SK-N-SH treated with all-trans-retinoic acid at 6 μM for 48 hours (cell line): ENCODE data around the gene LANCL2.

ENCODE experiments used
- ATAC-seq: fragments of 200-7000 bp; cut with Tn5 transposase; 3 replicates; pipeline ENCODE4 v1.9.1; 2020; ENCODE audit warnings: mild to moderate bottlenecking, moderate library complexity
- ARNTL ChIP-seq: fragments of 450-650 bp; formaldehyde crosslinking; IDR thresholded peaks from 2 replicates; pipeline ENCODE4 v1.5.0; 2020; ENCODE audit warnings: low read depth, mild to moderate bottlenecking, moderate library complexity, borderline replicate concordance
- BACH2 ChIP-seq: fragments of 250-450 bp; sonication (Bioruptor Pico); IDR thresholded peaks from 2 replicates; pipeline ENCODE4 v1.9.0; 2021; ENCODE audit warnings: mild to moderate bottlenecking, borderline replicate concordance
- CSDC2 ChIP-seq: fragments of 250-450 bp; sonication (Bioruptor Pico); IDR thresholded peaks from 2 replicates; pipeline ENCODE4 v1.5.0; 2020; ENCODE audit warnings: mild to moderate bottlenecking, moderate library complexity
- ESRRG ChIP-seq: fragments of 250-450 bp; sonication (Bioruptor Pico); IDR thresholded peaks from 2 replicates; pipeline ENCODE4 v1.6.1; 2021; ENCODE audit warnings: mild to moderate bottlenecking
- GLIS3 ChIP-seq: fragments of 250-450 bp; sonication (Bioruptor Pico); IDR thresholded peaks from 2 replicates; pipeline ENCODE4 v1.5.0; 2020; ENCODE audit warnings: mild to moderate bottlenecking, moderate library complexity
- ISL1 ChIP-seq: fragments of 250-450 bp; sonication (Bioruptor Pico); IDR thresholded peaks from 2 replicates; pipeline ENCODE4 v2.1.2; 2022; ENCODE audit warnings: mild to moderate bottlenecking, moderate library complexity
- OSR1 ChIP-seq: fragments of 250-450 bp; sonication (Bioruptor Pico); IDR thresholded peaks from 2 replicates; pipeline ENCODE4 v1.8.0; 2022; ENCODE audit warnings: moderate library complexity, mild to moderate bottlenecking, inconsistent platforms
- PPARA ChIP-seq: fragments of 250-450 bp; sonication (Bioruptor Pico); IDR thresholded peaks from 2 replicates; pipeline ENCODE4 v1.5.0; 2020; ENCODE audit warnings: mild to moderate bottlenecking, borderline replicate concordance
- RARB ChIP-seq: fragments of 250-450 bp; sonication (Bioruptor Pico); IDR thresholded peaks from 2 replicates; pipeline ENCODE4 v1.8.0; 2021; ENCODE audit warnings: mild to moderate bottlenecking, moderate library complexity
- SNAI2 ChIP-seq: fragments of 250-450 bp; sonication (Bioruptor Pico); IDR thresholded peaks from 2 replicates; pipeline ENCODE4 v1.5.0; 2020; ENCODE audit warnings: mild to moderate bottlenecking, moderate library complexity
- TCF4 ChIP-seq: fragments of 250-450 bp; sonication (Bioruptor Pico); IDR thresholded peaks from 2 replicates; pipeline ENCODE4 v1.8.0; 2021; ENCODE audit warnings: mild to moderate bottlenecking, moderate library complexity, borderline replicate concordance
- TOX ChIP-seq: fragments of 250-450 bp; sonication (Bioruptor Pico); IDR thresholded peaks from 2 replicates; pipeline ENCODE4 v1.8.0; 2021; ENCODE audit warnings: mild to moderate bottlenecking, moderate library complexity, borderline replicate concordance
- ZC3H10 ChIP-seq: fragments of 250-450 bp; sonication (Bioruptor Pico); IDR thresholded peaks from 2 replicates; pipeline ENCODE4 v1.5.1; 2021; ENCODE audit warnings: mild to moderate bottlenecking, moderate library complexity
- ZFP3 ChIP-seq: fragments of 250-450 bp; sonication (Bioruptor Pico); IDR thresholded peaks from 2 replicates; pipeline ENCODE4 v1.5.0; 2020; ENCODE audit warnings: mild to moderate bottlenecking, moderate library complexity
- ZFP30 ChIP-seq: fragments of 450-650 bp; formaldehyde crosslinking; IDR thresholded peaks from 2 replicates; pipeline ENCODE4 v1.5.0; 2022; ENCODE audit warnings: mild to moderate bottlenecking, moderate library complexity
- ZNF565 ChIP-seq: fragments of 450-650 bp; formaldehyde crosslinking; conservative IDR thresholded peaks from 2 replicates; pipeline ENCODE4 v1.5.0; 2020; ENCODE audit warnings: low read depth, mild to moderate bottlenecking, moderate library complexity
- ZNF70 ChIP-seq: fragments of 450-650 bp; formaldehyde crosslinking; IDR thresholded peaks from 2 replicates; pipeline ENCODE4 v1.5.0; 2020; ENCODE audit warnings: mild to moderate bottlenecking, moderate library complexity
- ZNF8 ChIP-seq: fragments of 450-650 bp; formaldehyde crosslinking; IDR thresholded peaks from 2 replicates; pipeline ENCODE4 v1.5.0; 2020; ENCODE audit warnings: mild to moderate bottlenecking, moderate library complexity
- TF ChIP-seq, protein P1 (sequence below): fragments of 250-450 bp; sonication (Bioruptor Pico); IDR thresholded peaks from 2 replicates; pipeline ENCODE4 v1.8.0; 2021; ENCODE audit warnings: low read depth, mild to moderate bottlenecking, moderate library complexity, borderline replicate concordance
- TF ChIP-seq, protein P2 (sequence below): fragments of 250-450 bp; sonication (Bioruptor Pico); IDR thresholded peaks from 2 replicates; pipeline ENCODE4 v1.8.0; 2020; ENCODE audit warnings: mild to moderate bottlenecking, moderate library complexity, borderline replicate concordance
- TF ChIP-seq, protein P3 (sequence below): fragments of 250-450 bp; sonication (Bioruptor Pico); IDR thresholded peaks from 2 replicates; pipeline ENCODE4 v1.5.1; 2021; ENCODE audit warnings: mild to moderate bottlenecking, moderate library complexity
- TF ChIP-seq, protein P4 (sequence below): fragments of 250-450 bp; sonication (Bioruptor Pico); IDR thresholded peaks from 2 replicates; pipeline ENCODE4 v1.5.0; 2020; ENCODE audit warnings: mild to moderate bottlenecking, moderate library complexity

LANCL2 gene

DNA sequence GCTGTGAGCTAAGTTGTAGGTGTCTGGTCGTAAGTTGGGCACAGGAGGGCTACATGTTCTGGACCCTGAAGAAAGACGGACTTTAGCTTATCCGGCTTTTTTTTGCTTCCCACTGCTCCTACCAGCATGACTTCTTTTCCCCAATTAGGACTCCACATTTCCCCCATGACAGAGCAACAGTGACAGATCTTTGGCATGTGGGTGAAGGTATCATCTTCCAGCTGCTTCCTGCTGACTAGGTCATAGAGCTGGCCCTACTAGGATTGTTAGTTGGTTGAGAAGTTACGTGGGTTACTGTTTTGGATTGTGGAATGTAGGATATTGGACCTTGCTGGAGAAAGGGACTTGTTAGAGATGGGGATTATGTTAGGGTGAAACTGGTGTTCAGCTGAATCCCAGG is 21.4 kb downstream of the LANCL2 start (continued):
- TF ChIP-seq, protein P1, sequence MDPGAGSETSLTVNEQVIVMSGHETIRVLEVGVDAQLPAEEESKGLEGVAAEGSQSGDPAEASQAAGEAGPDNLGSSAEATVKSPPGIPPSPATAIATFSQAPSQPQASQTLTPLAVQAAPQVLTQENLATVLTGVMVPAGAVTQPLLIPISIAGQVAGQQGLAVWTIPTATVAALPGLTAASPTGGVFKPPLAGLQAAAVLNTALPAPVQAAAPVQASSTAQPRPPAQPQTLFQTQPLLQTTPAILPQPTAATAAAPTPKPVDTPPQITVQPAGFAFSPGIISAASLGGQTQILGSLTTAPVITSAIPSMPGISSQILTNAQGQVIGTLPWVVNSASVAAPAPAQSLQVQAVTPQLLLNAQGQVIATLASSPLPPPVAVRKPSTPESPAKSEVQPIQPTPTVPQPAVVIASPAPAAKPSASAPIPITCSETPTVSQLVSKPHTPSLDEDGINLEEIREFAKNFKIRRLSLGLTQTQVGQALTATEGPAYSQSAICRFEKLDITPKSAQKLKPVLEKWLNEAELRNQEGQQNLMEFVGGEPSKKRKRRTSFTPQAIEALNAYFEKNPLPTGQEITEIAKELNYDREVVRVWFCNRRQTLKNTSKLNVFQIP (CRISPR knock-in tag) = no peak

DNA sequence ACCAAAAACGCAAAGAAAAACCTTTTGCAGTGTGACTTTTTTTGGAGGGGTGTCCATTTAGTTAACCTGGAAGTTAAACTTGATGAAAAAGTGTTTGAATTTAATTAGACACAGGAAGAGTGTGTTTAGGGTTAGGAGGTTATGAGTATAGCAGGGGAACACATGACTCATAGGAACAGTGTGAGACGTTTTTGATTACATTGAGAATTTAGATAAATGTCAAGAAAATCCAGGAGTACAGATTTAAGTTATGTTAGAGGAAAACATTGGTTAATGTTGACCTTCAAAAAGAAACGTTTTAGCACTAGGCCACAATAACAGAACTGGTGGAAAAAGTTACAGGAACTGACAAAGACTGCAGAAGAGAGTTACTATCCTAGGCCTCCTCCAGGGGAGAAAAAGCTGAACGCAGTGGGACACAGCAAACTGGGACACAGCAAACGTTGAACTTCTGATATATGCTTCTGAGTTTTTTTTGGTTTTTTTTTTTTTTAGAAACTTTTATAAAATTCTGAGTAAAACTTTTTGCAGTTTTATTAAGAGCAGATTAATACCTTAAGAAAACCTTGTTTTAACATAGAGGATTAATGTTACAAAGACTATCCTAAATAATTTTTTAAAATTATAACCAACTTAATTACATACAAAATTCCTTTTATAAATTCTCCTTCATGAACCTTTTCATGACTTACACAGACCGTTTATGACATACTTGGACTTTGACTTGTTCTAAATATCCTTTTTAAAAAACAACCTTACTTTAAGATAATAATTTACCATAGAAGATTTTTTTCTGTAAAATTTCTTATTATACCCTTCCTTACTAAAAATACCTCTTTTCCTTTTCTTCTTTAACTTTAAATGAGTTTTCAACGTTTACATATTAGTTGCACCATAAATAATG is 22.2 kb downstream of the LANCL2 start:
- ATAC-seq = no peak
- no peak for TF ChIP-seq TCF4 (CRISPR knock-in tag)
- TF ChIP-seq OSR1 (CRISPR knock-in tag) = no peak
- no peak for TF ChIP-seq PPARA (CRISPR knock-in tag)
- TF ChIP-seq ISL1 (CRISPR knock-in tag) = no peak
- TF ChIP-seq BACH2 (CRISPR knock-in tag) = no peak
- TF ChIP-seq, protein P2, sequence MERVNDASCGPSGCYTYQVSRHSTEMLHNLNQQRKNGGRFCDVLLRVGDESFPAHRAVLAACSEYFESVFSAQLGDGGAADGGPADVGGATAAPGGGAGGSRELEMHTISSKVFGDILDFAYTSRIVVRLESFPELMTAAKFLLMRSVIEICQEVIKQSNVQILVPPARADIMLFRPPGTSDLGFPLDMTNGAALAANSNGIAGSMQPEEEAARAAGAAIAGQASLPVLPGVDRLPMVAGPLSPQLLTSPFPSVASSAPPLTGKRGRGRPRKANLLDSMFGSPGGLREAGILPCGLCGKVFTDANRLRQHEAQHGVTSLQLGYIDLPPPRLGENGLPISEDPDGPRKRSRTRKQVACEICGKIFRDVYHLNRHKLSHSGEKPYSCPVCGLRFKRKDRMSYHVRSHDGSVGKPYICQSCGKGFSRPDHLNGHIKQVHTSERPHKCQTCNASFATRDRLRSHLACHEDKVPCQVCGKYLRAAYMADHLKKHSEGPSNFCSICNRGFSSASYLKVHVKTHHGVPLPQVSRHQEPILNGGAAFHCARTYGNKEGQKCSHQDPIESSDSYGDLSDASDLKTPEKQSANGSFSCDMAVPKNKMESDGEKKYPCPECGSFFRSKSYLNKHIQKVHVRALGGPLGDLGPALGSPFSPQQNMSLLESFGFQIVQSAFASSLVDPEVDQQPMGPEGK (CRISPR knock-in tag) = no peak
- TF ChIP-seq ESRRG (CRISPR knock-in tag) = no peak
- no peak for TF ChIP-seq RARB
- no peak for TF ChIP-seq ZFP30
- no peak for TF ChIP-seq GLIS3 (CRISPR knock-in tag)
- no peak for TF ChIP-seq TOX (CRISPR knock-in tag)
- TF ChIP-seq, protein P3, sequence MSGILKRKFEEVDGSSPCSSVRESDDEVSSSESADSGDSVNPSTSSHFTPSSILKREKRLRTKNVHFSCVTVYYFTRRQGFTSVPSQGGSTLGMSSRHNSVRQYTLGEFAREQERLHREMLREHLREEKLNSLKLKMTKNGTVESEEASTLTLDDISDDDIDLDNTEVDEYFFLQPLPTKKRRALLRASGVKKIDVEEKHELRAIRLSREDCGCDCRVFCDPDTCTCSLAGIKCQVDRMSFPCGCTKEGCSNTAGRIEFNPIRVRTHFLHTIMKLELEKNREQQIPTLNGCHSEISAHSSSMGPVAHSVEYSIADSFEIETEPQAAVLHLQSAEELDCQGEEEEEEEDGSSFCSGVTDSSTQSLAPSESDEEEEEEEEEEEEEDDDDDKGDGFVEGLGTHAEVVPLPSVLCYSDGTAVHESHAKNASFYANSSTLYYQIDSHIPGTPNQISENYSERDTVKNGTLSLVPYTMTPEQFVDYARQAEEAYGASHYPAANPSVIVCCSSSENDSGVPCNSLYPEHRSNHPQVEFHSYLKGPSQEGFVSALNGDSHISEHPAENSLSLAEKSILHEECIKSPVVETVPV (CRISPR knock-in tag) = no peak
- TF ChIP-seq ZNF8 (CRISPR knock-in tag) = no peak
- TF ChIP-seq ARNTL (CRISPR knock-in tag) = no peak
- TF ChIP-seq SNAI2 (CRISPR knock-in tag) = no peak
- no peak for TF ChIP-seq ZNF565 (CRISPR knock-in tag)
- TF ChIP-seq, all 23 proteins: peak for 0

DNA sequence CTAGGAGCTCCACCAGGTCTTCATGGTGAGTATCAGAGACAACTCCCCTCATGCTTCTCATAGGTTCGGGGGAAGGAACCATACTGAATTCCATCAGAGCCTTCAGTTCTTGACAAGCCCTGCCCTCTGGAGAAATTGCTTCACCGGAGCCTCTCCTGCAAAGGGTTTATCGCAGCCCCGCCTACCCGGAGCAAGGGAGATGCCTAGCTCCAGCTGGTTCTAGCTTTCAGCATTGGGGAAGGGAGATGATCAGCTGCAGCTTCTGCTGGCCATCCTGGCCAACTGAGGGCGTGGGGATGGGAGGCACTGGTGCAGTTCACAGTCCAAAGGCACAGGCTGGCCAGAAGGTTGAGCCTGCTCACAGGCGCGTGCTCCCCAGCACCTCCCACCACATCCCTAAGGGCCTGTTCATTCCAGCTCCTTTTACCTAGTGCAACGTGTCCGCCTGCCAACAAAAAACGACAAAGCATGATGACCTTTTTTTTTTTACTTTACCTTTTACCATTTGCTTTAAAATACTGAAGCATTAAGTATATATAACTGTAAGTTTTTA is 31.2 kb downstream of the LANCL2 start:
- no peak for ATAC-seq
- TF ChIP-seq ISL1 (CRISPR knock-in tag) (no peak), ZNF565 (CRISPR knock-in tag) (no peak), ESRRG (CRISPR knock-in tag) (no peak), SNAI2 (CRISPR knock-in tag) (no peak), PPARA (CRISPR knock-in tag) (no peak), TOX (CRISPR knock-in tag) (no peak), BACH2 (CRISPR knock-in tag) (no peak), OSR1 (CRISPR knock-in tag) (no peak), ZFP3 (CRISPR knock-in tag) (no peak), CSDC2 (no peak), RARB (no peak), GLIS3 (CRISPR knock-in tag) (no peak), ZFP30 (no peak), ZC3H10 (CRISPR knock-in tag) (no peak), ZNF70 (CRISPR knock-in tag) (no peak), TCF4 (CRISPR knock-in tag) (no peak)
- TF ChIP-seq, protein P2 (CRISPR knock-in tag) = no peak
- TF ChIP-seq, protein P4, sequence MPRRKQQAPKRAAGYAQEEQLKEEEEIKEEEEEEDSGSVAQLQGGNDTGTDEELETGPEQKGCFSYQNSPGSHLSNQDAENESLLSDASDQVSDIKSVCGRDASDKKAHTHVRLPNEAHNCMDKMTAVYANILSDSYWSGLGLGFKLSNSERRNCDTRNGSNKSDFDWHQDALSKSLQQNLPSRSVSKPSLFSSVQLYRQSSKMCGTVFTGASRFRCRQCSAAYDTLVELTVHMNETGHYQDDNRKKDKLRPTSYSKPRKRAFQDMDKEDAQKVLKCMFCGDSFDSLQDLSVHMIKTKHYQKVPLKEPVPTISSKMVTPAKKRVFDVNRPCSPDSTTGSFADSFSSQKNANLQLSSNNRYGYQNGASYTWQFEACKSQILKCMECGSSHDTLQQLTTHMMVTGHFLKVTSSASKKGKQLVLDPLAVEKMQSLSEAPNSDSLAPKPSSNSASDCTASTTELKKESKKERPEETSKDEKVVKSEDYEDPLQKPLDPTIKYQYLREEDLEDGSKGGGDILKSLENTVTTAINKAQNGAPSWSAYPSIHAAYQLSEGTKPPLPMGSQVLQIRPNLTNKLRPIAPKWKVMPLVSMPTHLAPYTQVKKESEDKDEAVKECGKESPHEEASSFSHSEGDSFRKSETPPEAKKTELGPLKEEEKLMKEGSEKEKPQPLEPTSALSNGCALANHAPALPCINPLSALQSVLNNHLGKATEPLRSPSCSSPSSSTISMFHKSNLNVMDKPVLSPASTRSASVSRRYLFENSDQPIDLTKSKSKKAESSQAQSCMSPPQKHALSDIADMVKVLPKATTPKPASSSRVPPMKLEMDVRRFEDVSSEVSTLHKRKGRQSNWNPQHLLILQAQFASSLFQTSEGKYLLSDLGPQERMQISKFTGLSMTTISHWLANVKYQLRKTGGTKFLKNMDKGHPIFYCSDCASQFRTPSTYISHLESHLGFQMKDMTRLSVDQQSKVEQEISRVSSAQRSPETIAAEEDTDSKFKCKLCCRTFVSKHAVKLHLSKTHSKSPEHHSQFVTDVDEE (CRISPR knock-in tag) = no peak
